G401.6 (cell line): ENCODE results near the gene C20orf173.
A peak's percentile ranks its signal among the peaks of the same experiment; 100 is the strongest.
"Not testable (repeated sequence)": the region's sequence is repeated elsewhere in the genome, so short reads cannot be mapped to it uniquely, and the experiment has no call there.

Experiments used
- FAIRE-seq: peaks from 2 replicates; lab custom pipeline; 2012; peaks lifted over from hg19 to GRCh38; lab: Jason Lieb, UNC

The C20orf173 gene

GRCh38 chr20:35546127-35546526, 16.7 kb upstream of the C20orf173 start:
- FAIRE-seq: no peak

DNA sequence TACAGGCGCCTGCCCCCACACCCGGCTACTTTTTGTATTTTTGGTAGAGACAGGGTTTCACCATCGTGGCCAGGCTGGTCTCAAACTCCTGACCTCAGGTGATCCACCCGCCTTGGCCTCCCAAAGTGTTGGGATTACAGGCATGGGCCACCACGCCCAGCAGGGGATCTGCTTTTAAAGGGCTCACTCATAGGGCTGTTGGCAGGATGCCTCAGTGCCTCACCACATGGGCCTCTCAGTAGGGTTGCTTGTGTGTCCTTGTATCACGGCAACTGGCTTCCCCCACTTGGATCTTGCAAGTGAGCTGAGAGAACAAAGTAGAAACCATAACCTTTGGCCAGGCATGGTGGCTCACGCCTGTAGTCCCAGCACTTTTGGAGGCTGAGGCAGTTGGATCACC, 15.5 kb upstream of the C20orf173 start:
- FAIRE-seq: not testable (repeated sequence)

DNA sequence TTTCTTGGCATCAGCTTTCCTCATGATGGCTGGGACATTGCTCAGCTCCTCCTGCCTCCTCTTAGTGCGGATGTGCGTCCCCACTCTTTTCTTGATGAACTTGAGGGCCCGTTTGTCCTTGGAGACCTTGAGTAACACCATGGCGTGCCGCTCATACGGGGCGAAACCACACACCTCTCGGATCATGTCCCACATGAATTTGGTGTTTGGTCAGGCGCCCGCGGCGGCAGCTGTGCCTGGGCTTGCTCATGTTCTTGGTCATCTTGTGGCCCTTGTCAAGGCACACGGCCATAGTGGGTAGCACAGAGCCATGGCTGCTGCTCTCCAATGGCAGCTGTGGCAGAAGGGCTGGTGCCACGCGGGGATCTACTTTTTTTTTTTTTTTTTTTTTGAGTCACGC, 15.0 kb upstream of the C20orf173 start:
- no peak for FAIRE-seq

- no peak for FAIRE-seq
Observed at GRCh38 chr20:35542990-35543389, 13.5 kb upstream of the C20orf173 start.

DNA sequence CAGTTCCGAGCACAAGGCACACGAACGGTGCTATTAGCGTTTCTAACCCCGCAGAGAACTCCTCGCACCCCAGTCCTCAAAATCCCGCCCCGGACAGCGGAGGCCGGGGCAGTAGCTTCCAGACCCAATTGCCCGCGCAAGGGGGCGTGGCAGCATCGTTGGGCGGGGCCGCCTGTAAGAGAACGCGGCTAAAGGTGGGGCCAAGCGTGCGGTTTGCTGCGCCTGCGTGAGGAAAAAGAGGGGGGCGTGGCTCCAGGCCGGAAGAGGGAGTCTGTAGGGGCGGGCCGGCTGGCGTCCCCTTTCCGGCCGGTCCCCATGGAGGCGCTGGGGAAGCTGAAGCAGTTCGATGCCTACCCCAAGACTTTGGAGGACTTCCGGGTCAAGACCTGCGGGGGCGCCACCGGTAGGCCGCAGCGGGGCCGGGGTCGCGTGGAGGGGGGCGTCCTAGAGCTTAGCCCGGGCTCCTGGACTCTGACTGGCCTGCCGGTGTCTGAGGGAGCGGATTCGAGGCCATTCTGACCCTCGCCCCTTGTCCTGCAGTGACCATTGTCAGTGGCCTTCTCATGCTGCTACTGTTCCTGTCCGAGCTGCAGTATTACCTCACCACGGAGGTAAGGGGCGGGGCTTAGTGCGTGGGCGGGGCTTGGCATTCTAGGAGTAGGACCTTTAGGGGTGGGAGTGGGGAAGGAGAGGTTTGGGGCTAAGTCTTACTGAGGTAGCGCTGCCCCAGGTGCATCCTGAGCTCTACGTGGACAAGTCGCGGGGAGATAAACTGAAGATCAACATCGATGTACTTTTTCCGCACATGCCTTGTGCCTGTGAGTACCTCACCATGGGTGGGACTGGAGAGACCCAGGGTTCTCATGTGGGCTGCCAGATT, 12.6 kb upstream of the C20orf173 start, which contains the start of gene ERGIC3:
Gene ERGIC3 (plus strand): TSS at position 296 of the 880 bp plus-strand sequence. CDS start 20 bp downstream, at position 316.
- peak; percentile 95 for FAIRE-seq

DNA sequence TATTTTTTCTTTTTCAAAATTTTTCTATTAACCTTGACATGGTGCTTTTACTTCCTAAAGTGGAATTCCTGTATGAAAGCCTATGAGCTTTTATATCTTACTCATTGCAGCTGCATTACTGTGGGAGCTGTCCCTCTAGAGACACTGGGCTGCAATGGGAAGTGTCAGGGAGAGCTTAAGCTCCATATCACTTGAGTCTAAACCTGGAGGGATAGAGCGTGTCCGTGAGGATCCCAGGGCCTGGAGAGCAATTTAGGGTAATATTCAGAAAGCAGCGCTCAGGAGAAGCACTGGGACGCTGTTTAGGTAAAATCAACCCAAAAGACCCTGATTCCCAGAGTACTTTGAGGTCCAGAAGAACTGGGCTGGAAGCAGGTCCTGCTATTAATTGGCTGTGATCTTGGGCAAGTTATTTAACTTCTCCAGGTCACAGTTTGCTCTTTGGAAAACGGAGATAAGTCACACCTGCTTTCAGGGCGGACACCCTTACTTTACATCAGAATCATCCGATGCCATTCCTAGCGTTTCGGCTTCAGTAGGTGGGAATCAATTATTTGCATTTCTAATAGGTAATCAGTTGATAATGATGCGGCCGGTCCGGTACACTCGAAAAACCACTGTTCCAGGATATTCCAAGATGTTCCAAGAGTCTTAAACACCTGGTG, 11.8 kb upstream of the C20orf173 start:
- no peak for FAIRE-seq

GRCh38 chr20:35539756-35540212, 10.3 kb upstream of the C20orf173 start:
- no peak for FAIRE-seq

DNA sequence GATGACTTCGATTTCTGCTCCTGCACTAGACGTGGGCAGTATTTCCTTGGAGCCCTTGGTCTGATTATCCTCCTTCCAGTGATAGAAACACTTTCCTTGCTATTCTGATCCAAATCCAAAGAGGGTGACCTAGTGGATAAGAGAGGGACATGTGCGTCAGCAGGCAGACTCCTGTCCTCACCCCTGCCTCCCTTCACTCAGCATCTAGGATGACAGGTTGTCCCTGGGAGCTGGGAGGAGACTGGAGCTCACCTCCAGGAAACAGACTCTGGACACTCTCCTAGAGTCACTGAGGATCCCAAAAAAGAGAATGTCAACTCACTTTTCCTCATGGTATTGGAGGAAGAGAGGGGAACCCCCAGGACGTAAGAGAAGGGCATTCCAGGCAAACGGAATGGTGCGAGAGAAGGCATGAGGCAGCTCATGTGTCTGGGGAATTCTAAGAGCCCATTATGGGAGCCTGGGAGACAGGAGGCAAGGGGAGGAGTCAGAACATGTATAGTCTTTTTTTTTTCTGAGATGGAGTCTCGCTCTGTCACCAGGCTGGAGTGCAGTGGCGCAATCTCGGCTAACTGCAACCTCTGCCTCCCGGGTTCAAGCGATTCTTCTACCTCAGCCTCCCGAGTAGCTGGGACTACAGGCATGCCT, 2.2 kb downstream of the C20orf173 start:
- no peak for FAIRE-seq

DNA sequence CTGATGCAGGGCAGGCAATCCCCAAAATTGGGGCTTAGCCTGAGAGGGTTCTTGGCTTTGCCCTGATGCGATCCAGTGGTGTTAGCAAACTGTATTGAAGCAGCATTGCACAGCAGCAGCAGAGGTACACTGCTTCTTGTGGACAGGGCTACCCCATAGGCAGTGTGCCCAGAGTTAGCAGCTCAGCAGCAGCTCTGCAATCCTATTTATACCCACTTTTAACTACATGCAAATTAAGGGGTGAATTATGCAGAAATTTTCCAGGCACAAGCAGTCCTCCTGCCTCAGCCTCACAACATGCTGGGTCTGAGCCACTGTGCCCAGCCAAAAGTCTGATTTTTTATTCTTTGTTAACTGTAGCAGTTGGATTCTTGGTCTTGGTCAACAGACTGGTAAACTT, 3.8 kb downstream of the C20orf173 start:
- no peak for FAIRE-seq

- no peak for FAIRE-seq
Observed at GRCh38 chr20:35523298-35523888, 6.1 kb downstream of the C20orf173 start.

DNA sequence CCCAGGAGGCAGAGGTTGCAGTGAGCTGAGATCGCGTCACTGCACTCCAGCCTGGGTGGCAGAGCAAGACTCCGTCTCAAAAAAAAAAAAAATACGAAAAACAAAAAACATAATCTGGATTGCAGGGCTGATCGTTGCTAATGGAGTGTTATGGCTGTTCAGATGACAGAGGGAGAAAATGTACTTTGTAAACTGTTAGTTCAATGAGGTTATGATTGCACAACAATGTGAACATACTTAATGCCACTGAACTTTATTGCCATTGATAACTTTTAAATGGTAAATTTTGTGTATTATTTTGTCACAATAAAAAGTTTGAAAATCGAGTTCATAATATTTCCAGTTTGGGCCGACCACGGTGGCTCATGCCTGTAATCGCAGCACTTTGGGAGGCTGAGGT, 10.5 kb downstream of the C20orf173 start:
- no peak for FAIRE-seq

- FAIRE-seq: not testable (repeated sequence)
Observed at GRCh38 chr20:35517767-35518166, 11.7 kb downstream of the C20orf173 start.

- no peak for FAIRE-seq
Observed at GRCh38 chr20:35517125-35517524, 12.3 kb downstream of the C20orf173 start.

DNA sequence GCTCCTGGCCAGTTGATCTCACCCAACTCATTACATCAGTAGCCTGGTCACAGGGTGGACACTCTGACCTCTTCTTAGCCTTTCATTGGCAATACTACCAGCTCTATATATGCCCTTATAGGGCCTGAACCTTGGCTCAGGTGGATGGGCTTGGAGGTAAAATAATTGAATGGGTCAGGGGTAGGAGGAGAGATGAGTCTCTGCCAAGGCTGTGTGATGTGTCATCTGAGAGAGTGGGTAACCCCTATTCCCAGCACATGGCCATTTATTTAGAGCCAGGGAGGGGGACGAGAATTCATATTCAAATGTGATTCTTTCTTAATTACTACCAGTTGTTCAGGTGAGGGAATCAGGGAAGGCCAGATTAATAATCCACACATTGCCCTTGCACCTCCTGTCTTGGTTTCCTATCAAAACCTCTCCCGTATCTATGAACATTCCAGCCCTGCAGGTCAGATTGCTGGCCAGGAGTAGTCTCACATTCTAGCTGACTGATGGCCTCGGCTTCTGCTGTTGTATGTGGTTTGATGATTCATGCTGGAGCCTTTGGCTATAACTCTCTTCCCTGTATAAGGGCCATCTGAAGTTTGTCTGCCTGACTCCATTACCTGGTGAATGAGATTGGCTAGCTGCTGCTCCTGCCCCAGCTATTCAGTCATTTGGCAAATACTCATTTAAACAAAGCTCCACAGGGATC, 13.4 kb downstream of the C20orf173 start:
- FAIRE-seq: no peak

DNA sequence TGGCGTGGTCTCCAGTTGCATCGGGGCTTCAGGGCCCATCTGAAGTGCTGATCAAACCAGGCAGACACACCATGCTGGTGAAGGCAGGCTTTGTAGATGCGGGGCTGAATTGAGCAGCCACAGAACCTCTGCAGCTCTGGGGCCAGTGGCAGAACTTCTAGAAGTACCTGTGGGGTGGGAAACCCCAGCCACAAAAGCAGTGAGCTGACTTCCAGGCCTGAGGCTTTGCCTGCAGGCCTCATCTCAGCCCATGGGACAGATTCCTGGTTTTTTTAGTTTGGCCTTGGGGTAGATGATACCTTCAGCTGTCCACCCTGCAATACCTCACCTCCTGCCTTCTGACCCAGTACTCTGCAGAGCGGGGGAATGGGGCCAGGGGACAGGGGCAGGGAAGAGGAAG, 14.1 kb downstream of the C20orf173 start:
- no peak for FAIRE-seq

- FAIRE-seq: no peak
Observed at GRCh38 chr20:35514371-35514932, 15.0 kb downstream of the C20orf173 start.

- peak; percentile 89 for FAIRE-seq
Observed at GRCh38 chr20:35511814-35512420, 17.5 kb downstream of the C20orf173 start.

DNA sequence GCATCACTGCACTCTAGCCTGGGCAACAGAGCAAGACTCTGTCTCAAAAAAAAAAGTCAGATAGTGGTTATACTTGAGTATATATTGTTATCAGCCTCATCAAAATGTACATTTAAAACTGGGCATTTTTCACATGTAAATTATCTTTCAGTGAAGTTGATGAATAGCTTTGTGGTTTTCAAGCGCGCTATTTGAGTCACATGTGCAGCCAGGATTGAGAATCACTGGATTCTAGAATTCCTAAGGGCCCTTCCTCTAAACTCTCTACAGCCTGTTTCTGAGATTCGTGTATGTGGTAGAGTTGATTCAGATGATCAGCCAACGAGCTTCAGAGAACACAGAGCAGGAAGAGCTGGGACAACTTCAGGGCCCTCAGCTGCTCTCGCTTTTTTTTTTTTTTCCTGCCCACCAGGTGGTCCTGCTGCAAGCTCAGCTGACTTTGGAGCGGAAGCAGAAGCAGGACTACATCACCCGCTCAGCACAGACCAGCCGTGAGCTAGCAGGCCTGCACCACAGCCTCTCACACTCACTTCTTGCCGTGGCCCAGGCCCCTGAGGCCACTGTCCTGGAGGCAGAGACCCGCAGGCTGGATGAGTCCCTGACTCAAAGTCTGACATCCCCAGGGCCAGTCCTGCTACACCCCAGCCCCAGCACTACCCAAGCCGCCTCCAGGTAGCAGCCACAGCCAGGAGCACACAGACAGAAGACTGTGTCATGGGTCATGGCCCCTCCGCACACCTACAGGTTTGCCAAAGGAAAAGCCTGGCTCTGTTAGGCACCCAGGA, 18.3 kb downstream of the C20orf173 start:
- no peak for FAIRE-seq

DNA sequence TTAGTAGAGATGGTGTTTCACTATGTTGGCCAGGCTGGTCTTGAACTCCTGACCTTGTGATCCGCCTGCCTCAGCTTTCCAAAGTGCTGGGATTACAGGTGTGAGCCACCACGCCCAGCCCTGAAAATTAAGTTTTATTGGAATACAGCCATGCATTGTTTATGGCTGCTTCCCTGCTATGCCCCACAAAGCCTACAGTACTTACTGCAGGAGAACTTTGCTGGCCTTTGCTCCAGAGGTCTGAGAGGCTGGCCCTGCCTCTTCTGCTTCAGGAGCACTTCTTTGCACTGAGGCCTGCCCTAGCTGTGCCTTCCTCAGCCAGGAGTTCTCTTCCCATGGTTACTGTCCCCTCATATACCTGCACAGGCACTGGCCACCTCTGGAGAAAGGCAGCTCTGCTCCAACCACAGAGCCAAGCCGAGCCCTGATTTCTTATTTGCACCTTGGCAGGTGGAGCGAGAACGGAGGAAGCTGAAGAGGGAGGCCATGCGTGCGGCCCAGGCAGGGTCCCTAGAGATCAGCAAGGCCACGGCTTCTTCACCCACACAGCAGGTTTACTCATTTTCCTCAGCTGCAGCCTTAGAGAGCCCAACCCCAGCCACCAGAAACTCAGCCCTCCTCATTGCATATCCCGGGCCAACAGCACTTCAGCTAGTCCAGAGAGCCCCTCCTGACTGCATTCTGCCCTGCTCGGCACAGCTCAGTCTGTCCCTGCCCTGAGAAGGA, 20.8 kb downstream of the C20orf173 start:
- FAIRE-seq: no peak
